SK-N-SH (cell line): ENCODE results near the gene HOXD10. TPM values are rescaled to one million over a fixed set of nuclear protein-coding genes. Genes with fewer than 3 reads are reported as not detected.

Experiments
- CTCF ChIA-PET: fragments of 300-600, 350-600 bp; formaldehyde crosslinking; extraction: SDS; loops from one replicate; lab custom pipeline; 2021; lab: Yijun Ruan, JAX
- POLR2A ChIA-PET: fragments of 350-600 bp; sonication (Branson Sonifier 250); formaldehyde crosslinking; extraction: SDS; loops from one replicate; lab custom pipeline; 2020; ENCODE audit warnings: antibody characterized with exemption, inconsistent platforms; lab: Yijun Ruan, JAX
- DNase-seq: peaks from one replicate; pipeline ENCODE4 v3.0.0; 2012
- H2AFZ ChIP-seq: fragments of 200-600 bp; sonication (generic); 2 replicates; pipeline ENCODE4 v1.8.1; 2016; ENCODE audit warnings: antibody characterized with exemption, mild to moderate bottlenecking, low read depth
- H3F3A ChIP-seq: fragments of 200-600 bp; sonication (generic); replicated peaks from 2 replicates; pipeline ENCODE3; 2016; ENCODE audit warnings: antibody characterized with exemption, mild to moderate bottlenecking; ENCODE audit not compliant: insufficient read depth
- H3K27ac ChIP-seq, 2 experiments: fragments of 200-500 bp in 1 of 2; fragments of 200-600 bp in 1 of 2; sonication (Bioruptor generic) in 1 of 2; sonication (generic), shearing (Covaris generic) in 1 of 2; 2 replicates each; pipeline versions ENCODE4 v1.5.1 to v1.6.1; 2014 to 2016; ENCODE audit warnings: low read depth in 2 of 2, inconsistent platforms in 1 of 2, low read length in 1 of 2, mild to moderate bottlenecking in 1 of 2, mixed read lengths in 1 of 2
- H3K27me3 ChIP-seq: fragments of 200-600 bp; sonication (generic), shearing (Covaris generic); 2 replicates; pipeline ENCODE4 v1.6.1; 2016; ENCODE audit warnings: mixed run types; ENCODE audit not compliant: insufficient read depth
- H3K36me3 ChIP-seq, 2 experiments: fragments of 200-500 bp in 1 of 2; fragments of 200-600 bp in 1 of 2; sonication (Bioruptor generic) in 1 of 2; sonication (generic) in 1 of 2; replicated peaks in 1 of 2; 2 replicates each; pipeline versions ENCODE3 to v1.5.1; 2014 to 2016; ENCODE audit warnings: low read length in 1 of 2, mild to moderate bottlenecking in 1 of 2; ENCODE audit not compliant: insufficient read depth in 2 of 2, control insufficient read depth in 1 of 2
- H3K4me1 ChIP-seq, 2 experiments: fragments of 200-500 bp in 1 of 2; fragments of 200-600 bp in 1 of 2; sonication (Bioruptor generic) in 1 of 2; sonication (generic), shearing (Covaris generic) in 1 of 2; 2 replicates each; pipeline versions ENCODE4 v1.5.1 to v1.6.1; 2014 to 2016; ENCODE audit warnings: low read depth in 1 of 2, low read length in 1 of 2, mixed run types in 1 of 2; ENCODE audit not compliant: insufficient read depth in 2 of 2, control insufficient read depth in 1 of 2
- H3K4me2 ChIP-seq: fragments of 200-600 bp; sonication (generic), shearing (Covaris generic); 2 replicates; pipeline ENCODE4 v1.6.1; 2017; ENCODE audit warnings: mixed run types
- H3K4me3 ChIP-seq, 2 experiments: fragments of 200-500 bp in 1 of 2; fragments of 200-600 bp in 1 of 2; sonication (Bioruptor generic) in 1 of 2; sonication (generic), shearing (Covaris generic) in 1 of 2; 2 replicates each; pipeline versions ENCODE4 v1.5.1 to v1.8.1; 2014 to 2016; ENCODE audit warnings: low read depth in 2 of 2, inconsistent platforms in 1 of 2, low read length in 1 of 2, mild to moderate bottlenecking in 1 of 2, mixed read lengths in 1 of 2, moderate library complexity in 1 of 2
- H3K79me2 ChIP-seq: fragments of 200-600 bp; sonication (generic); 2 replicates; pipeline ENCODE4 v1.8.1; 2017; ENCODE audit warnings: mild to moderate bottlenecking; ENCODE audit not compliant: insufficient read depth
- H3K9ac ChIP-seq: fragments of 200-600 bp; sonication (generic); 2 replicates; pipeline ENCODE4 v1.6.1; 2017; ENCODE audit warnings: mixed run types
- H3K9me2 ChIP-seq: fragments of 200-600 bp; sonication (generic); 2 replicates; pipeline ENCODE4 v1.6.1; 2017; ENCODE audit warnings: mixed run types
- H3K9me3 ChIP-seq: fragments of 200-600 bp; sonication (generic); 2 replicates; pipeline ENCODE4 v1.6.1; 2017; ENCODE audit warnings: mixed run types, mild to moderate bottlenecking, moderate library complexity
- H4K20me1 ChIP-seq: fragments of 200-600 bp; sonication (generic); 2 replicates; pipeline ENCODE4 v1.6.1; 2017; ENCODE audit warnings: mild to moderate bottlenecking, mixed run types; ENCODE audit not compliant: insufficient read depth
- CHD2 ChIP-seq: fragments of 150-350 bp; IDR thresholded peaks from 2 replicates; pipeline ENCODE4 v1.6.1; 2018; ENCODE audit warnings: low read length; ENCODE audit not compliant: partially characterized antibody
- ELF1 ChIP-seq: IDR thresholded peaks from 2 replicates; pipeline ENCODE4 v1.4.0; 2012
- EP300 ChIP-seq, 2 experiments: IDR thresholded peaks; 2 replicates each; pipeline versions ENCODE4 v1.4.0 to v1.6.1; 2012; ENCODE audit warnings: borderline replicate concordance in 1 of 2, low read depth in 1 of 2, low read length in 1 of 2
- EZH2phosphoT487 ChIP-seq: fragments of 200-600 bp; sonication (generic); IDR thresholded peaks from 2 replicates; pipeline ENCODE4 v1.6.1; 2017; ENCODE audit warnings: low read depth, mixed run types, mild to moderate bottlenecking, antibody characterized with exemption, moderate library complexity, borderline replicate concordance
- FOSL2 ChIP-seq: IDR thresholded peaks from 2 replicates; pipeline ENCODE4 v1.4.0; 2012; ENCODE audit warnings: low read depth, mild to moderate bottlenecking, moderate library complexity, borderline replicate concordance
- FOXJ3 ChIP-seq: sonication (generic); formaldehyde crosslinking; IDR thresholded peaks from 2 replicates; pipeline ENCODE4 v1.5.1; 2020; ENCODE audit warnings: mild to moderate bottlenecking, missing genetic modification reagents
- FOXM1 ChIP-seq: IDR thresholded peaks from 2 replicates; pipeline ENCODE4 v1.4.0; 2012; ENCODE audit warnings: low read depth, mild to moderate bottlenecking
- GABPA ChIP-seq: IDR thresholded peaks from 2 replicates; pipeline ENCODE4 v1.4.0; 2012; ENCODE audit warnings: low read depth, mild to moderate bottlenecking
- MAX ChIP-seq: IDR thresholded peaks from 2 replicates; pipeline ENCODE4 v1.4.0; 2012; ENCODE audit warnings: low read depth
- NFIC ChIP-seq: IDR thresholded peaks from 2 replicates; pipeline ENCODE4 v1.4.0; 2012; ENCODE audit warnings: borderline replicate concordance
- POLR2AphosphoS5 ChIP-seq: IDR thresholded peaks from 2 replicates; pipeline ENCODE4 v1.6.1; 2012; ENCODE audit warnings: low read depth, low read length
- RAD21 ChIP-seq: IDR thresholded peaks from 2 replicates; pipeline ENCODE4 v1.6.1; 2012; ENCODE audit warnings: mild to moderate bottlenecking, low read length
- REST ChIP-seq: IDR thresholded peaks from 2 replicates; pipeline ENCODE4 v1.6.1; 2012; ENCODE audit warnings: mild to moderate bottlenecking, low read depth, low read length, moderate library complexity
- SIN3A ChIP-seq: IDR thresholded peaks from 2 replicates; pipeline ENCODE4 v1.6.1; 2012; ENCODE audit warnings: low read depth, mild to moderate bottlenecking, low read length, moderate library complexity, borderline replicate concordance
- TCF12 ChIP-seq: IDR thresholded peaks from 2 replicates; pipeline ENCODE4 v1.4.0; 2012
- USF1 ChIP-seq: IDR thresholded peaks from 2 replicates; pipeline ENCODE4 v1.4.0; 2012; ENCODE audit warnings: low read depth, borderline replicate concordance
- USF2 ChIP-seq: fragments of 150-350 bp; IDR thresholded peaks from 2 replicates; pipeline ENCODE4 v1.6.1; 2017; ENCODE audit warnings: antibody characterized with exemption, low read length, low read depth, borderline replicate concordance
- YY1 ChIP-seq: IDR thresholded peaks from 2 replicates; pipeline ENCODE4 v1.4.0; 2012; ENCODE audit warnings: low read depth, mild to moderate bottlenecking
- WGBS: methylation state at CpG from one replicate; pipeline ENCODE4 v1.1.6; 2017; ENCODE audit warnings: low lambda C conversion rate; 5-methylcytosine and 5-hydroxymethylcytosine counted together
- polyA plus RNA-seq, 3 experiments: library from polyadenylated mRNA; depleted of rRNA; stranded (reverse); fragments of >200 nt; gene quantifications; 2 replicates each; pipeline ENCODE4 v1.2.3, GENCODE V29; 2012

HOXD10 gene
- polyA plus RNA-seq, 1 of the 3 experiments (the other 2 are of a cell fraction): 0.10 TPM

GRCh38 chr2:176068419-176068832 lies 48.2 kb upstream of the HOXD10 start (continued):
- TF ChIP-seq REST (no peak), EZH2phosphoT487 (no peak), FOXM1 (no peak), USF1 (no peak), ELF1 (no peak), FOSL2 (no peak), EP300 (IDR thresholded peaks at IDR 0.05; ENCODE audit: borderline replicate concordance in 1 of 2, low read depth in 1 of 2, low read length in 1 of 2) (no peak)

GRCh38 chr2:176071330-176072291 lies 45.0 kb upstream of the HOXD10 start:
- H3F3A ChIP-seq: no peaks in the 10 kb centered on the region
- no peak overlapping the region for H3K9ac ChIP-seq
- H3K4me1 ChIP-seq: no peaks in the 10 kb centered on the region
- H3K79me2 ChIP-seq: no peaks in the 10 kb centered on the region
- H3K4me3 ChIP-seq: no peak overlapping the region
- no peak overlapping the region for H3K27ac ChIP-seq
- no peaks in the 10 kb centered on the region for H3K9me3 ChIP-seq
- ChIA-PET POLR2A (no interaction called here), CTCF (interaction anchor here (1.1 to 1.6 kb wide), 3 partner anchors 9 to 704 kb away, joined by 4 to 10 read pairs (median 5); no protein-coding TSS in a partner anchor)
- H3K4me2 ChIP-seq: no peak overlapping the region
- no peaks in the 10 kb centered on the region for H3K36me3 ChIP-seq
- WGBS: 78% methylated on average over 23 of the region's 58 CpGs
- DNase-seq: no peak
- peaks cover 4% of the 10 kb centered on the region; the same call in 1 of the 2 replicates for H3K27me3 ChIP-seq
- H3K9me2 ChIP-seq: no peaks in the 10 kb centered on the region
- H2AFZ ChIP-seq: no peak overlapping the region
- H4K20me1 ChIP-seq: no peaks in the 10 kb centered on the region
- no peak for TF ChIP-seq NFIC
- TF ChIP-seq POLR2AphosphoS5: no peak
- TF ChIP-seq TCF12: no peak
- TF ChIP-seq FOXJ3: no peak
- no peak for TF ChIP-seq REST
- no peak for TF ChIP-seq ELF1
- no peak for TF ChIP-seq RAD21
- no peak for TF ChIP-seq GABPA
- TF ChIP-seq SIN3A: no peak
- TF ChIP-seq YY1: no peak
- no peak for TF ChIP-seq CHD2
- no peak for TF ChIP-seq USF2
- no peak for TF ChIP-seq MAX
